Mammary epithelial cell (primary cell): Measurements from ENCODE around the gene CCDC83.

Experiments used
- CTCF ChIP-seq, 2 donors: IDR thresholded peaks in 1 of 2; conservative IDR thresholded peaks in 1 of 2; 2 replicates each; pipeline ENCODE4 v1.5.1; 2011 to 2012; ENCODE audit warnings: inconsistent platforms in 2 of 2, low read length in 2 of 2, mild to moderate bottlenecking in 2 of 2, control low read depth in 1 of 2, low read depth in 1 of 2; ENCODE audit not compliant: insufficient read depth in 1 of 2; ENCODE audit errors: extremely low read depth in 1 of 2
- EZH2 ChIP-seq: IDR thresholded peaks from 2 replicates; pipeline ENCODE4 v1.6.1; 2012; ENCODE audit warnings: low read length, inconsistent platforms, borderline replicate concordance

GRCh38 chr11:85903406-85903805 lies 48.2 kb downstream of the CCDC83 start:
- no peak for TF ChIP-seq CTCF (conservative IDR thresholded peaks at IDR 0.05 in 1 of 2, IDR thresholded peaks at IDR 0.05 in 1 of 2; ENCODE audit: extremely low read depth in 1 of 2, insufficient read depth in 1 of 2, low read depth in 1 of 2, low read length in 2 of 2)
- no peak for TF ChIP-seq EZH2
